WTC11 (cell line): ENCODE results near the gene CYP4F11. TPM values are rescaled to one million over a fixed set of nuclear protein-coding genes. Genes with fewer than 3 reads are reported as not detected.

Experiments used
- ATAC-seq: fragments of 200-7000 bp; cut with Tn5 transposase; 2 replicates; pipeline ENCODE4 v1.10.0; 2021; ENCODE audit warnings: mild to moderate bottlenecking, moderate library complexity
- CTCF ChIA-PET: fragments of 300-600 bp; sonication (Branson Sonifier 250); formaldehyde crosslinking; loops from one replicate; lab custom pipeline; 2021; ENCODE audit warnings: antibody characterized with exemption; lab: Charles Lee
- POLR2A ChIA-PET: fragments of 350-600 bp; sonication (Branson Sonifier 250); formaldehyde crosslinking; loops from one replicate; lab custom pipeline; 2021; ENCODE audit warnings: antibody characterized with exemption; lab: Charles Lee
- DNase-seq: peaks from one replicate; pipeline ENCODE4 v3.0.0; 2021; ENCODE audit warnings: low spot score
- H3K27ac Mint-ChIP-seq: 2 replicates; pipeline ENCODE4 v1.8.0; 2021; ENCODE audit warnings: mixed read lengths
- H3K27me3 Mint-ChIP-seq: 2 replicates; pipeline ENCODE4 v1.8.0; 2021; ENCODE audit warnings: low read depth, mild to moderate bottlenecking, moderate library complexity, mixed read lengths
- H3K36me3 Mint-ChIP-seq: 2 replicates; pipeline ENCODE4 v1.8.0; 2021; ENCODE audit warnings: mixed read lengths
- H3K4me1 Mint-ChIP-seq: 2 replicates; pipeline ENCODE4 v1.8.0; 2022; ENCODE audit warnings: mixed read lengths
- H3K4me3 Mint-ChIP-seq: 2 replicates; pipeline ENCODE4 v1.8.0; 2021; ENCODE audit warnings: mild to moderate bottlenecking, moderate library complexity, mixed read lengths
- H3K9me3 Mint-ChIP-seq: 2 replicates; pipeline ENCODE4 v1.8.0; 2021; ENCODE audit warnings: mixed read lengths
- ATF1 ChIP-seq: sonication (generic); formaldehyde crosslinking; IDR thresholded peaks from 2 replicates; pipeline ENCODE4 v1.8.1; 2023; ENCODE audit warnings: mild to moderate bottlenecking, moderate library complexity, missing genetic modification reagents
- ATF2 ChIP-seq: sonication (generic); formaldehyde crosslinking; IDR thresholded peaks from 2 replicates; pipeline ENCODE4 v1.8.1; 2022; ENCODE audit warnings: low read depth, missing genetic modification reagents, borderline replicate concordance
- CREM ChIP-seq: sonication (generic); formaldehyde crosslinking; IDR thresholded peaks from 2 replicates; pipeline ENCODE4 v1.8.1; 2022; ENCODE audit warnings: mild to moderate bottlenecking, missing genetic modification reagents, moderate library complexity
- ERG ChIP-seq: fragments of 250-450 bp; sonication (Bioruptor Pico); IDR thresholded peaks from 2 replicates; pipeline ENCODE4 v1.8.0; 2021; ENCODE audit warnings: mild to moderate bottlenecking
- ESRRA ChIP-seq: sonication (generic); formaldehyde crosslinking; IDR thresholded peaks from 2 replicates; pipeline ENCODE4 v1.8.1; 2022; ENCODE audit warnings: mild to moderate bottlenecking, missing genetic modification reagents, borderline replicate concordance
- FOXK1 ChIP-seq: sonication (generic); formaldehyde crosslinking; IDR thresholded peaks from 2 replicates; pipeline ENCODE4 v1.8.0; 2022; ENCODE audit warnings: mild to moderate bottlenecking, moderate library complexity, missing genetic modification reagents
- FOXP4 ChIP-seq: sonication (generic); formaldehyde crosslinking; IDR thresholded peaks from 2 replicates; pipeline ENCODE4 v1.8.0; 2022; ENCODE audit warnings: mild to moderate bottlenecking, missing genetic modification reagents
- IRF1 ChIP-seq: sonication (generic); formaldehyde crosslinking; IDR thresholded peaks from 2 replicates; pipeline ENCODE4 v1.8.0; 2023; ENCODE audit warnings: missing genetic modification reagents
- KAT7 ChIP-seq: sonication (generic); formaldehyde crosslinking; IDR thresholded peaks from 2 replicates; pipeline ENCODE4 v1.8.1; 2023; ENCODE audit warnings: missing genetic modification reagents, mild to moderate bottlenecking, borderline replicate concordance
- NFYB ChIP-seq: sonication (generic); formaldehyde crosslinking; conservative IDR thresholded peaks from 2 replicates; pipeline ENCODE4 v1.8.0; 2022; ENCODE audit warnings: low read depth, missing genetic modification reagents
- PRRX2 ChIP-seq: fragments of 250-450 bp; sonication (Bioruptor Pico); IDR thresholded peaks from 2 replicates; pipeline ENCODE4 v1.8.0; 2021; ENCODE audit warnings: mild to moderate bottlenecking
- RORB ChIP-seq: fragments of 250-450 bp; sonication (Bioruptor Pico); IDR thresholded peaks from 2 replicates; pipeline ENCODE4 v1.9.0; 2021; ENCODE audit warnings: mild to moderate bottlenecking
- ZNF317 ChIP-seq: sonication (generic); formaldehyde crosslinking; IDR thresholded peaks from 2 replicates; pipeline ENCODE4 v1.8.1; 2023; ENCODE audit warnings: low read depth, mild to moderate bottlenecking, moderate library complexity, missing genetic modification reagents, borderline replicate concordance
- ZNF532 ChIP-seq: fragments of 250-450 bp; sonication (Bioruptor Pico); IDR thresholded peaks from 2 replicates; pipeline ENCODE4 v1.9.0; 2021; ENCODE audit warnings: mild to moderate bottlenecking, borderline replicate concordance
- ZNF671 ChIP-seq: fragments of 250-450 bp; sonication (Bioruptor Pico); IDR thresholded peaks from 2 replicates; pipeline ENCODE4 v1.8.0; 2021; ENCODE audit warnings: mild to moderate bottlenecking
- total RNA-seq: library from RNA; stranded (reverse); gene quantifications from 3 replicates; pipeline ENCODE4 v1.2.3, GENCODE V29; 2021
- TF ChIP-seq, protein P1 (sequence below): sonication (generic); formaldehyde crosslinking; IDR thresholded peaks from 2 replicates; pipeline ENCODE4 v1.8.1; 2022; ENCODE audit warnings: low read depth, mild to moderate bottlenecking, moderate library complexity, missing genetic modification reagents, borderline replicate concordance
- TF ChIP-seq, protein P2 (sequence below): sonication (generic); formaldehyde crosslinking; conservative IDR thresholded peaks from 2 replicates; pipeline ENCODE4 v1.8.1; 2022; ENCODE audit warnings: mild to moderate bottlenecking, missing genetic modification reagents
- TF ChIP-seq, protein P3 (sequence below): sonication (generic); formaldehyde crosslinking; IDR thresholded peaks from 2 replicates; pipeline ENCODE4 v1.8.1; 2022; ENCODE audit warnings: mild to moderate bottlenecking, missing genetic modification reagents, moderate library complexity, borderline replicate concordance
- TF ChIP-seq, protein P4 (sequence below): sonication (generic); formaldehyde crosslinking; IDR thresholded peaks from 2 replicates; pipeline ENCODE4 v1.8.1; 2022; ENCODE audit warnings: missing genetic modification reagents, borderline replicate concordance

The CYP4F11 gene
- total RNA-seq, 1 experiment from 2014 or later: not detected

DNA sequence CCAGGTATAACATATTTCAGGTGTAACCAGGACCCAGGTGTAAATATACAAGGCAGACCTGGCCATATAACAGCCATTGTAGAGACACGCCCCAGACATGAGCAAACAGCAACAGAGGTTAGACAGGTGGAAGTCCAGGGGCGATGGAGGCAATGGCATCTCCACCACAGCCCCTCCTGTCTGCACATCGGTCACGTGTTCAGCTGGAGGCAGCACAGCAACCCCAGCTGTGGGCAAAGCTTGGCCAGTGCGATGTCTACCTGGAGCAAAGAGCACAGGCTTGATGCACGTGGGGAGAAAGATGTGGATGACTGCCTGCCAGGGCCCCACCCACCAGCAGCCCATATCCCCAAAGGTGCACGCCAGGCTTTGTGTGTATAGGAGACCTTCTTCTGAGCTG, 40.9 kb downstream of the CYP4F11 start (continued):
- TF ChIP-seq ZNF532 (CRISPR knock-in tag): no peak
- TF ChIP-seq, protein P1, sequence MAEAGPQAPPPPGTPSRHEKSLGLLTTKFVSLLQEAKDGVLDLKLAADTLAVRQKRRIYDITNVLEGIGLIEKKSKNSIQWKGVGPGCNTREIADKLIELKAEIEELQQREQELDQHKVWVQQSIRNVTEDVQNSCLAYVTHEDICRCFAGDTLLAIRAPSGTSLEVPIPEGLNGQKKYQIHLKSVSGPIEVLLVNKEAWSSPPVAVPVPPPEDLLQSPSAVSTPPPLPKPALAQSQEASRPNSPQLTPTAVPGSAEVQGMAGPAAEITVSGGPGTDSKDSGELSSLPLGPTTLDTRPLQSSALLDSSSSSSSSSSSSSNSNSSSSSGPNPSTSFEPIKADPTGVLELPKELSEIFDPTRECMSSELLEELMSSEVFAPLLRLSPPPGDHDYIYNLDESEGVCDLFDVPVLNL (CRISPR knock-in tag): no peak
- no peak for TF ChIP-seq IRF1 (CRISPR knock-in tag)
- TF ChIP-seq RORB (CRISPR knock-in tag): no peak
- no peak for TF ChIP-seq PRRX2 (CRISPR knock-in tag)
- no peak for TF ChIP-seq ATF1 (CRISPR knock-in tag)
- no peak for TF ChIP-seq ZNF317 (CRISPR knock-in tag)
- no peak for TF ChIP-seq KAT7
- TF ChIP-seq, protein P2, sequence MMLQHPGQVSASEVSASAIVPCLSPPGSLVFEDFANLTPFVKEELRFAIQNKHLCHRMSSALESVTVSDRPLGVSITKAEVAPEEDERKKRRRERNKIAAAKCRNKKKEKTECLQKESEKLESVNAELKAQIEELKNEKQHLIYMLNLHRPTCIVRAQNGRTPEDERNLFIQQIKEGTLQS (CRISPR knock-in tag): no peak
- TF ChIP-seq, protein P3, sequence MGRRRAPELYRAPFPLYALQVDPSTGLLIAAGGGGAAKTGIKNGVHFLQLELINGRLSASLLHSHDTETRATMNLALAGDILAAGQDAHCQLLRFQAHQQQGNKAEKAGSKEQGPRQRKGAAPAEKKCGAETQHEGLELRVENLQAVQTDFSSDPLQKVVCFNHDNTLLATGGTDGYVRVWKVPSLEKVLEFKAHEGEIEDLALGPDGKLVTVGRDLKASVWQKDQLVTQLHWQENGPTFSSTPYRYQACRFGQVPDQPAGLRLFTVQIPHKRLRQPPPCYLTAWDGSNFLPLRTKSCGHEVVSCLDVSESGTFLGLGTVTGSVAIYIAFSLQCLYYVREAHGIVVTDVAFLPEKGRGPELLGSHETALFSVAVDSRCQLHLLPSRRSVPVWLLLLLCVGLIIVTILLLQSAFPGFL (CRISPR knock-in tag): no peak
- TF ChIP-seq CREM (CRISPR knock-in tag): no peak
- no peak for TF ChIP-seq ATF2 (CRISPR knock-in tag)

- Mint-ChIP-seq H3K9me3 (peaks cover 40% of the 10 kb centered on the region), H3K4me3 (no peak overlapping the region)
- no peak for TF ChIP-seq FOXK1
- no peak for TF ChIP-seq ESRRA (CRISPR knock-in tag)
- TF ChIP-seq NFYB: no peak
- no peak for TF ChIP-seq ZNF671 (CRISPR knock-in tag)
- TF ChIP-seq ERG (CRISPR knock-in tag): no peak
- TF ChIP-seq FOXP4 (CRISPR knock-in tag): no peak
- TF ChIP-seq, protein P4, sequence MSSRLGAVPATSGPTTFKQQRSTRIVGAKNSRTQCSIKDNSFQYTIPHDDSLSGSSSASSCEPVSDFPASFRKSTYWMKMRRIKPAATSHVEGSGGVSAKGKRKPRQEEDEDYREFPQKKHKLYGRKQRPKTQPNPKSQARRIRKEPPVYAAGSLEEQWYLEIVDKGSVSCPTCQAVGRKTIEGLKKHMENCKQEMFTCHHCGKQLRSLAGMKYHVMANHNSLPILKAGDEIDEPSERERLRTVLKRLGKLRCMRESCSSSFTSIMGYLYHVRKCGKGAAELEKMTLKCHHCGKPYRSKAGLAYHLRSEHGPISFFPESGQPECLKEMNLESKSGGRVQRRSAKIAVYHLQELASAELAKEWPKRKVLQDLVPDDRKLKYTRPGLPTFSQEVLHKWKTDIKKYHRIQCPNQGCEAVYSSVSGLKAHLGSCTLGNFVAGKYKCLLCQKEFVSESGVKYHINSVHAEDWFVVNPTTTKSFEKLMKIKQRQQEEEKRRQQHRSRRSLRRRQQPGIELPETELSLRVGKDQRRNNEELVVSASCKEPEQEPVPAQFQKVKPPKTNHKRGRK (CRISPR knock-in tag): no peak
- TF ChIP-seq IRF1 (CRISPR knock-in tag): no peak
- no peak for TF ChIP-seq CREM (CRISPR knock-in tag)
These were observed 42.3 kb downstream of the CYP4F11 start for GRCh38 chr19:15892012-15892411.

More at GRCh38 chr19:15892012-15892411, 42.3 kb downstream of the CYP4F11 start:
- peaks cover 10% of the 10 kb centered on the region for H3K36me3 Mint-ChIP-seq
- CTCF ChIA-PET: no interaction called here
- no peaks in the 10 kb centered on the region; the same call in 1 of the 2 replicates for H3K27me3 Mint-ChIP-seq
- ATAC-seq (no peak), DNase-seq (no peak)
- H3K27ac Mint-ChIP-seq: no peak overlapping the region
- POLR2A ChIA-PET: no interaction called here
- no peaks in the 10 kb centered on the region for H3K4me1 Mint-ChIP-seq
